A549 treated with RU486 at 1 μM for 4 hours (cell line): Measurements from ENCODE around the gene CPEB2. TPM values are rescaled to one million over a fixed set of nuclear protein-coding genes. Genes with fewer than 3 reads are reported as not detected.

Experiments
- total RNA-seq: library from RNA; stranded (reverse); fragments of 200-300 nt; extraction: Qiagen RNA extraction; gene quantifications from 5 replicates; pipeline ENCODE4 v1.2.3, GENCODE V29; 2022; ENCODE audit warnings: low read depth

CPEB2 gene
- total RNA-seq, result 7.1 to 12.0 TPM (median 11.5 TPM) in 5 replicates

GRCh38 chr4:15001869-15002658 lies at the start of gene CPEB2:
Gene CPEB2, plus strand, starts transcription at chr4:15002481. Its CDS starts 193 bp downstream, at chr4:15002674.

